Measurements from ENCODE around the gene DMTF1.

DNA sequence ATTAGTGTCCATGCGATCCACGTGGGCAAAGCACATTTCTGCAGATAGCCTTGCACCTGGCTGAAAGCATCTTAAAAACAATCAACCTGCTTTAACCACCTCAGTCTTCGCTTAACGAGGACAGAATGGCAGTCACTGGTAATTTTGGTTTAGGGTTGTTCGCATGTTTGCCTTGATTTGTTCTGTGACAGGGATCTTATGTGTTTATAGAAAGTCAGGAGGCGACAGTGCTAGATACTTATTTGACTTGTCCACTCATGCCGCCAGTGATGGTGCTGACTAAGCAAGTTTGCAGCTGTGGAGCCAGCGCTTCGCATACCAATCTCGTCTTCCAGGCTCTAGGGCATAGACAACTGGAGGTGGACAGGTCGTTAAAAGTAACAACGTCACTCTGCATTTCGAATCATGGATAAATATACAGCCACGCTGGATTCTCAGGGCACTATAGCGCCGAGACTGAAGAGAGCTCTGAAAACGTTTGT lies 68.5 kb downstream of the DMTF1 start:
- TF ChIP-seq, protein P1, sequence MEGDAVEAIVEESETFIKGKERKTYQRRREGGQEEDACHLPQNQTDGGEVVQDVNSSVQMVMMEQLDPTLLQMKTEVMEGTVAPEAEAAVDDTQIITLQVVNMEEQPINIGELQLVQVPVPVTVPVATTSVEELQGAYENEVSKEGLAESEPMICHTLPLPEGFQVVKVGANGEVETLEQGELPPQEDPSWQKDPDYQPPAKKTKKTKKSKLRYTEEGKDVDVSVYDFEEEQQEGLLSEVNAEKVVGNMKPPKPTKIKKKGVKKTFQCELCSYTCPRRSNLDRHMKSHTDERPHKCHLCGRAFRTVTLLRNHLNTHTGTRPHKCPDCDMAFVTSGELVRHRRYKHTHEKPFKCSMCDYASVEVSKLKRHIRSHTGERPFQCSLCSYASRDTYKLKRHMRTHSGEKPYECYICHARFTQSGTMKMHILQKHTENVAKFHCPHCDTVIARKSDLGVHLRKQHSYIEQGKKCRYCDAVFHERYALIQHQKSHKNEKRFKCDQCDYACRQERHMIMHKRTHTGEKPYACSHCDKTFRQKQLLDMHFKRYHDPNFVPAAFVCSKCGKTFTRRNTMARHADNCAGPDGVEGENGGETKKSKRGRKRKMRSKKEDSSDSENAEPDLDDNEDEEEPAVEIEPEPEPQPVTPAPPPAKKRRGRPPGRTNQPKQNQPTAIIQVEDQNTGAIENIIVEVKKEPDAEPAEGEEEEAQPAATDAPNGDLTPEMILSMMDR (IDR thresholded peaks at IDR 0.05): no peak
- no peak for TF ChIP-seq POLR2A (IDR thresholded peaks at IDR 0.05)

Measured in body of pancreas (tissue), 4 donors.